ENCODE measurements around the gene ARHGAP33.

DNA sequence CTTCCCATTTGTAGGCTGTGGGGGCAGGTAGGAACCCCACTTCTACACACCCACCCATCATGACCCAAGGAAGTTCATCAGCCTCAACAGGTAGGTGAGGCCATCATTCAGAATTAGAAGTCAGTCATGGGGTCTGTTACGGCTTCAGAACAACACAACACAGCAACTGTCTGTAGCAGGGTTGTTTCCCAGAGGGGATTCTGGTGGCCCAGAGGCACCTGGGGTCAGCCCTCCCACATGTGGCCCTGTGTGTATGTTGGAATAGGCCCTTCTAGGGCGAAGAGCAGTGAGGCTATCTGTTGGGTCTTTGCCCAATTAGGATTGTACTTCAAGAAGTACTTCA, 36.5 kb upstream of the ARHGAP33 start:
- no peak; a peak in 1 of 5 replicates for TF ChIP-seq JUN (IDR thresholded peaks at IDR 0.05)
- TF ChIP-seq, protein P1, sequence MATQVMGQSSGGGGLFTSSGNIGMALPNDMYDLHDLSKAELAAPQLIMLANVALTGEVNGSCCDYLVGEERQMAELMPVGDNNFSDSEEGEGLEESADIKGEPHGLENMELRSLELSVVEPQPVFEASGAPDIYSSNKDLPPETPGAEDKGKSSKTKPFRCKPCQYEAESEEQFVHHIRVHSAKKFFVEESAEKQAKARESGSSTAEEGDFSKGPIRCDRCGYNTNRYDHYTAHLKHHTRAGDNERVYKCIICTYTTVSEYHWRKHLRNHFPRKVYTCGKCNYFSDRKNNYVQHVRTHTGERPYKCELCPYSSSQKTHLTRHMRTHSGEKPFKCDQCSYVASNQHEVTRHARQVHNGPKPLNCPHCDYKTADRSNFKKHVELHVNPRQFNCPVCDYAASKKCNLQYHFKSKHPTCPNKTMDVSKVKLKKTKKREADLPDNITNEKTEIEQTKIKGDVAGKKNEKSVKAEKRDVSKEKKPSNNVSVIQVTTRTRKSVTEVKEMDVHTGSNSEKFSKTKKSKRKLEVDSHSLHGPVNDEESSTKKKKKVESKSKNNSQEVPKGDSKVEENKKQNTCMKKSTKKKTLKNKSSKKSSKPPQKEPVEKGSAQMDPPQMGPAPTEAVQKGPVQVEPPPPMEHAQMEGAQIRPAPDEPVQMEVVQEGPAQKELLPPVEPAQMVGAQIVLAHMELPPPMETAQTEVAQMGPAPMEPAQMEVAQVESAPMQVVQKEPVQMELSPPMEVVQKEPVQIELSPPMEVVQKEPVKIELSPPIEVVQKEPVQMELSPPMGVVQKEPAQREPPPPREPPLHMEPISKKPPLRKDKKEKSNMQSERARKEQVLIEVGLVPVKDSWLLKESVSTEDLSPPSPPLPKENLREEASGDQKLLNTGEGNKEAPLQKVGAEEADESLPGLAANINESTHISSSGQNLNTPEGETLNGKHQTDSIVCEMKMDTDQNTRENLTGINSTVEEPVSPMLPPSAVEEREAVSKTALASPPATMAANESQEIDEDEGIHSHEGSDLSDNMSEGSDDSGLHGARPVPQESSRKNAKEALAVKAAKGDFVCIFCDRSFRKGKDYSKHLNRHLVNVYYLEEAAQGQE (IDR thresholded peaks at IDR 0.05), result no peak

All from A549 (cell line).